ENCODE measurements around the gene BOLA3.

BOLA3 gene

GRCh38 chr2:74092275-74092674 lies 55.4 kb downstream of the BOLA3 start:
- TF ChIP-seq REST (IDR thresholded peaks at IDR 0.05; ENCODE audit: insufficient read depth in 1 of 2, low read depth in 2 of 2, low read length in 2 of 2) (no peak), TAF1 (IDR thresholded peaks at IDR 0.05; ENCODE audit: borderline replicate concordance, insufficient read depth, low read length) (no peak), SIN3A (IDR thresholded peaks at IDR 0.05; ENCODE audit: borderline replicate concordance, insufficient read depth, low read length) (no peak), POLR2AphosphoS5 (IDR thresholded peaks at IDR 0.05; ENCODE audit: low read depth, low read length) (no peak), FOXP2 (optimal IDR thresholded peaks at IDR 0.05; ENCODE audit: borderline replicate concordance, extremely low read depth, extremely low read length, insufficient read depth) (no peak)

GRCh38 chr2:74091391-74091790 lies 56.3 kb downstream of the BOLA3 start:
- no peak for TF ChIP-seq POLR2AphosphoS5 (IDR thresholded peaks at IDR 0.05; ENCODE audit: low read depth, low read length)
- no peak for TF ChIP-seq REST (IDR thresholded peaks at IDR 0.05; ENCODE audit: insufficient read depth in 1 of 2, low read depth in 2 of 2, low read length in 2 of 2)
- no peak for TF ChIP-seq FOXP2 (optimal IDR thresholded peaks at IDR 0.05; ENCODE audit: borderline replicate concordance, extremely low read depth, extremely low read length, insufficient read depth)
- no peak for TF ChIP-seq SIN3A (IDR thresholded peaks at IDR 0.05; ENCODE audit: borderline replicate concordance, insufficient read depth, low read length)
- no peak for TF ChIP-seq TAF1 (IDR thresholded peaks at IDR 0.05; ENCODE audit: borderline replicate concordance, insufficient read depth, low read length)

- TF ChIP-seq REST (IDR thresholded peaks at IDR 0.05; ENCODE audit: insufficient read depth in 1 of 2, low read depth in 2 of 2, low read length in 2 of 2) (no peak), FOXP2 (optimal IDR thresholded peaks at IDR 0.05; ENCODE audit: borderline replicate concordance, extremely low read depth, extremely low read length, insufficient read depth) (no peak)
Measured at GRCh38 chr2:74089816-74090745, 57.6 kb downstream of the BOLA3 start.

- no peak for TF ChIP-seq REST (IDR thresholded peaks at IDR 0.05; ENCODE audit: insufficient read depth in 1 of 2, low read depth in 2 of 2, low read length in 2 of 2)
- no peak for TF ChIP-seq TAF1 (IDR thresholded peaks at IDR 0.05; ENCODE audit: borderline replicate concordance, insufficient read depth, low read length)
- no peak for TF ChIP-seq FOXP2 (optimal IDR thresholded peaks at IDR 0.05; ENCODE audit: borderline replicate concordance, extremely low read depth, extremely low read length, insufficient read depth)
- TF ChIP-seq POLR2AphosphoS5 (IDR thresholded peaks at IDR 0.05; ENCODE audit: low read depth, low read length): no peak
- no peak for TF ChIP-seq SIN3A (IDR thresholded peaks at IDR 0.05; ENCODE audit: borderline replicate concordance, insufficient read depth, low read length)
Measured at GRCh38 chr2:74087696-74088095, 60.0 kb downstream of the BOLA3 start.
